ENCODE measurements around the gene ESPN.

DNA sequence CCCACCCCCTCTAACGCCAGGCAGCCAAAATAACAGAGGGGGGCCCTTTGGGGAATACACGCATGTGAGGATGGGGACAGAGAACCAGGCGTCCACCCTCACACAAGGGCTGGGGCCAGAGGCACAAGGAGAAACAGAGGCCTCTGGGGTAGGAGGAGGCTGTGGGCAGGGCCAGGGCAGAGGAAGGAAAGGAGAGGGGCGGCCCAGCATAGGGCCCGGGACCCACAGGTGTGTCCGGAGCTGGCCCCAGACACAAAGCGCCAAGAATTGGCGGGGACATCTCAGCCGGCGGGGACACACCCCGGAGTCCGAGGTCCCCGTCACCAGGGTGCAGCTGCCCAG is 60.2 kb downstream of the ESPN start:
- TF ChIP-seq, protein P1, sequence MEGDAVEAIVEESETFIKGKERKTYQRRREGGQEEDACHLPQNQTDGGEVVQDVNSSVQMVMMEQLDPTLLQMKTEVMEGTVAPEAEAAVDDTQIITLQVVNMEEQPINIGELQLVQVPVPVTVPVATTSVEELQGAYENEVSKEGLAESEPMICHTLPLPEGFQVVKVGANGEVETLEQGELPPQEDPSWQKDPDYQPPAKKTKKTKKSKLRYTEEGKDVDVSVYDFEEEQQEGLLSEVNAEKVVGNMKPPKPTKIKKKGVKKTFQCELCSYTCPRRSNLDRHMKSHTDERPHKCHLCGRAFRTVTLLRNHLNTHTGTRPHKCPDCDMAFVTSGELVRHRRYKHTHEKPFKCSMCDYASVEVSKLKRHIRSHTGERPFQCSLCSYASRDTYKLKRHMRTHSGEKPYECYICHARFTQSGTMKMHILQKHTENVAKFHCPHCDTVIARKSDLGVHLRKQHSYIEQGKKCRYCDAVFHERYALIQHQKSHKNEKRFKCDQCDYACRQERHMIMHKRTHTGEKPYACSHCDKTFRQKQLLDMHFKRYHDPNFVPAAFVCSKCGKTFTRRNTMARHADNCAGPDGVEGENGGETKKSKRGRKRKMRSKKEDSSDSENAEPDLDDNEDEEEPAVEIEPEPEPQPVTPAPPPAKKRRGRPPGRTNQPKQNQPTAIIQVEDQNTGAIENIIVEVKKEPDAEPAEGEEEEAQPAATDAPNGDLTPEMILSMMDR (IDR thresholded peaks at IDR 0.05), result no peak
- TF ChIP-seq POLR2AphosphoS5 (IDR thresholded peaks at IDR 0.05; ENCODE audit: low read depth, low read length), result no peak
- TF ChIP-seq REST (IDR thresholded peaks at IDR 0.05; ENCODE audit: insufficient read depth in 1 of 2, low read depth in 2 of 2, low read length in 1 of 2), result no peak

Data from Panc1 (cell line).